A549 (cell line): ENCODE results near the gene RMRP. TPM values are rescaled to one million over a fixed set of nuclear protein-coding genes. Genes with fewer than 3 reads are reported as not detected.
A peak's percentile ranks its signal among the peaks of the same experiment; 100 is the strongest.

Experiments used
- ATAC-seq, 2 experiments: fragments of 200-7000 bp in 1 of 2; fragments of >200 bp in 1 of 2; cut with Nextera tagmentation in 1 of 2; cut with Tn5 transposase in 1 of 2; 3 replicates each; pipeline versions ENCODE4 v1.8.0 to v1.9.1; 2018 to 2020; ENCODE audit warnings: mild to moderate bottlenecking in 1 of 2, moderate library complexity in 1 of 2
- CTCF ChIA-PET: fragments of 300-600 bp; sonication (Branson Sonifier 250); formaldehyde crosslinking; extraction: SDS; loops from one replicate; lab custom pipeline; 2021; ENCODE audit warnings: antibody characterized with exemption, inconsistent platforms; lab: Yijun Ruan, JAX
- POLR2A ChIA-PET: fragments of 350-600 bp; formaldehyde crosslinking; extraction: SDS; loops from one replicate; lab custom pipeline; 2021; ENCODE audit warnings: antibody characterized with exemption, inconsistent platforms; lab: Yijun Ruan, JAX
- DNase-seq, 2 experiments: peaks; one replicate each; pipeline versions ENCODE4 v3.0.0 to v3.0.0-alpha.2; 2011 to 2016; ENCODE audit warnings: low read depth in 1 of 2, low spot score in 1 of 2
- FAIRE-seq: peaks from 2 replicates; lab custom pipeline; 2011; peaks lifted over from hg19 to GRCh38; lab: Jason Lieb, UNC
- H3K27ac ChIP-seq, 2 experiments: fragments of >200 bp; sonication (Bioruptor Twin); formaldehyde crosslinking; 3 replicates each; pipeline ENCODE4 v1.5.1; 2016 to 2017
- H3K4me1 ChIP-seq: fragments of >200 bp; sonication (Bioruptor Twin); formaldehyde crosslinking; 3 replicates; pipeline ENCODE4 v1.6.1; 2016
- H3K4me2 ChIP-seq: fragments of >200 bp; sonication (Bioruptor Twin); formaldehyde crosslinking; 3 replicates; pipeline ENCODE4 v1.6.1; 2016
- H3K4me3 ChIP-seq: fragments of >200 bp; sonication (Bioruptor Twin); formaldehyde crosslinking; 3 replicates; pipeline ENCODE4 v1.5.1; 2016
- H3K9me3 ChIP-seq: fragments of >200 bp; sonication (Bioruptor Twin); formaldehyde crosslinking; 3 replicates; pipeline ENCODE4 v1.6.1; 2016
- CEBPB ChIP-seq, 2 experiments: fragments of >200 bp in 1 of 2; sonication (Bioruptor Twin) in 1 of 2; formaldehyde crosslinking in 1 of 2; IDR thresholded peaks; 2 replicates each; pipeline ENCODE4 v1.6.1; 2012 to 2016
- EHF ChIP-seq: fragments of 250-450 bp; sonication (Bioruptor Pico); IDR thresholded peaks from 2 replicates; pipeline ENCODE4 v1.5.0; 2020; ENCODE audit warnings: mild to moderate bottlenecking
- EP300 ChIP-seq, 2 experiments: fragments of >200 bp; sonication (Bioruptor Twin); formaldehyde crosslinking; IDR thresholded peaks; 2 replicates in 1 of 2; 3 replicates in 1 of 2; pipeline ENCODE4 v1.6.1; 2016 to 2017
- ESRRA ChIP-seq: fragments of 150-350 bp; IDR thresholded peaks from 2 replicates; pipeline ENCODE4 v1.6.1; 2014; ENCODE audit warnings: mild to moderate bottlenecking, low read length, borderline replicate concordance
- FOSL2 ChIP-seq, 2 experiments: fragments of 450-650 bp in 1 of 2; fragments of >200 bp in 1 of 2; sonication (Bioruptor Twin) in 1 of 2; formaldehyde crosslinking; IDR thresholded peaks; 2 replicates each; pipeline versions ENCODE4 v1.5.0 to v1.6.1; 2016 to 2020; ENCODE audit warnings: mild to moderate bottlenecking in 1 of 2, moderate library complexity in 1 of 2
- FOXS1 ChIP-seq: fragments of 250-450 bp; sonication (Bioruptor Pico); IDR thresholded peaks from 2 replicates; pipeline ENCODE4 v1.5.0; 2020; ENCODE audit warnings: mild to moderate bottlenecking, moderate library complexity
- HOXA7 ChIP-seq: fragments of 250-450 bp; sonication (Bioruptor Pico); IDR thresholded peaks from 2 replicates; pipeline ENCODE4 v1.5.0; 2020; ENCODE audit warnings: mild to moderate bottlenecking, moderate library complexity
- JUNB ChIP-seq: fragments of >200 bp; sonication (Bioruptor Twin); formaldehyde crosslinking; IDR thresholded peaks from 2 replicates; pipeline ENCODE4 v1.6.1; 2016
- MAFK ChIP-seq: fragments of 450-650 bp; IDR thresholded peaks from 2 replicates; pipeline ENCODE4 v1.6.1; 2014; ENCODE audit not compliant: partially characterized antibody
- MYC ChIP-seq: IDR thresholded peaks from 2 replicates; pipeline ENCODE4 v1.6.1; 2012; ENCODE audit warnings: mild to moderate bottlenecking, inconsistent platforms, low read length, improper control_type of control experiment, borderline replicate concordance
- NPAS2 ChIP-seq: fragments of 250-450 bp; sonication (Bioruptor Pico); IDR thresholded peaks from 2 replicates; pipeline ENCODE4 v1.8.0; 2022; ENCODE audit warnings: mild to moderate bottlenecking, moderate library complexity, borderline replicate concordance
- SREBF2 ChIP-seq: fragments of 450-650 bp; IDR thresholded peaks from 2 replicates; pipeline ENCODE4 v1.6.1; 2014; ENCODE audit warnings: mild to moderate bottlenecking, moderate library complexity
- TFCP2L1 ChIP-seq: fragments of 250-450 bp; sonication (Bioruptor Pico); IDR thresholded peaks from 2 replicates; pipeline ENCODE4 v1.5.0; 2021; ENCODE audit warnings: mild to moderate bottlenecking
- ZSCAN20 ChIP-seq: fragments of 250-450 bp; sonication (Bioruptor Pico); IDR thresholded peaks from 2 replicates; pipeline ENCODE4 v1.8.0; 2022; ENCODE audit warnings: mild to moderate bottlenecking, moderate library complexity
- WGBS: methylation state at CpG from one replicate; pipeline ENCODE4 v1.1.6; 2017; ENCODE audit errors: missing lambda C conversion rate; 5-methylcytosine and 5-hydroxymethylcytosine counted together
- polyA plus RNA-seq, 4 experiments: library from polyadenylated mRNA; depleted of rRNA in 3 of 4; stranded (reverse); fragments of >200 nt; fragmentation: RNase III in 1 of 4; extraction: RNeasy Plus Mini Kit Qiagen cat#74134 plus additional on column Dnase treatment in 1 of 4; gene quantifications; 2 replicates in 3 of 4; 3 replicates in 1 of 4; pipeline ENCODE4 v1.2.3, GENCODE V29; 2011 to 2017
- TF ChIP-seq, protein P1 (sequence below): fragments of >200 bp; sonication (Bioruptor Twin); formaldehyde crosslinking; IDR thresholded peaks from 2 replicates; pipeline ENCODE4 v1.6.1; 2016
- TF ChIP-seq, protein P2 (sequence below): fragments of 150-350 bp; IDR thresholded peaks from 2 replicates; pipeline ENCODE4 v1.6.1; 2014; ENCODE audit warnings: low read depth, mild to moderate bottlenecking, low read length
- TF ChIP-seq, protein P3 (sequence below): fragments of >200 bp; sonication (Bioruptor Twin); formaldehyde crosslinking; IDR thresholded peaks from 3 replicates; pipeline ENCODE4 v1.6.1; 2016

RMRP gene
- polyA plus RNA-seq, 2 of the 4 experiments (the other 2 are of a cell fraction), result 80.2 TPM; not detected in 1

DNA sequence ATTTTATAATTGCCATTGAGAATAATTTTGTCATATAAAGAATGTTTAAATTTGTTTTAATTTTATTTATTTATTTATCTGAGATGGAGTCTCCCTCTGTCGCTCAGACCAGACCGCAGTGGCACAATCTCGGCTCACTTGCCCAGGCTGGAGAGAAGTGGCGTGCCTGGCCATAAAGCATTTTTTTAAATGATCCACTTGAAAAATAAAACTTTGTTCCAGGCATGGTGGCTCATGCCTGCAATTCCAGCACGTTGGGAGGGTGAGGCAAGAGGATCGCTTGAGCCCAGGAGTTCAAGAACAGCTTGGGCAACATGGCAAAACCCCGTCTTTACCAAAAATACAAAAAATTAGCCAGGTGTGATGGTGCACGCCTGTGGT lies 5.0 kb downstream of the RMRP start (continued):
- TF ChIP-seq, protein P1, sequence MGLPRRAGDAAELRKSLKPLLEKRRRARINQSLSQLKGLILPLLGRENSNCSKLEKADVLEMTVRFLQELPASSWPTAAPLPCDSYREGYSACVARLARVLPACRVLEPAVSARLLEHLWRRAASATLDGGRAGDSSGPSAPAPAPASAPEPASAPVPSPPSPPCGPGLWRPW, result no peak
- TF ChIP-seq ESRRA (no peak), SREBF2 (no peak), MYC (no peak), NPAS2 (CRISPR knock-in tag) (no peak)

DNA sequence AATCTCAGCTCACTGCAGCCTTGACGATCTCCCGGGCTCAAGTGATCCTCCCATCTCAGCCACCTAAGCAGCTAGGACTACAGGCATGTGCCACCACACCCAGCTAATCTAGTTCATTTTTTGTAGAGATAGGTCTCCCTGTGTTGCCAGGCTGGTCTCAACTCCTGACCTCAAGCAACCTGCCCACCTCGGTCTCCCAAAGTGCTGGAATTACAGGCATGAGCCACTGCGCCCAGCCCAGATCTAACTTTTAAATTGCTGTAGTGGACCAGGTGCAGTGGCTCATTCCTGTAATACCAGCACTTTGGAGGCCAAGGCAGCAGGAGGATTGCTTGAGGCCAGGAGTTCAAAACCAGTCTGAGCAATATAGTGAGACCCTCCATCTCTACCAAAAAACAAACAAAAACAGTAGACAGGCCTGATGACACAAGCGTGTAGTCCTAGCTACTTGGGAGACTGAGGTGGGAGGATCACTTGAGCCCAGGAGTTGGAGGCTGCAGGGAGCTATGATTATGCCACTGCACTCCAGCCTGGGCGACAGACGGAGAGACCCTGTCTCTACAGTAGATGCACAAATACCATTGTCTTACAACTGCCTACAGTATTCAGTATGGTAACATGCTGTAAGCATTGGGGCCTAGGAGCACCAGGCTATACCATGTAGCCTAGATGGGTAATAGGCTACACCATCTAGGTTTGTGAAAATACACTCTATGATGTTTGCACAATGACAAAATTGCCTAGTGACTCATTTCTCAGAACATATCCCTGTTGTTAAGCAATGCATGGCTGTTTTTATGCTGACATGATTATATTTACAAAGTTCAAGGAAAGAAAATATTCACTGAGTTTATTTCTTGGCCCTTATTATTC lies 5.6 kb downstream of the RMRP start:
- TF ChIP-seq CEBPB (IDR thresholded peaks at IDR 0.05) (peak; percentile 94), HOXA7 (CRISPR knock-in tag) (no peak), TFCP2L1 (CRISPR knock-in tag) (peak; percentile 50; the same call in 1 of the 2 replicates), MAFK (peak; percentile 100), FOSL2 (IDR thresholded peaks at IDR 0.05) (peak; percentile 81), FOSL2 (CRISPR knock-in tag; IDR thresholded peaks at IDR 0.05) (peak; percentile 96), JUNB (peak; percentile 62; the same call in 1 of the 2 replicates), SREBF2 (no peak)
- TF ChIP-seq, protein P1, result peak; percentile 23; the same call in 1 of the 2 replicates
- H3K4me3 ChIP-seq, result no peak overlapping the region
- peak; percentile 53 to 65; a peak in 5 of 6 replicates for ATAC-seq
- CTCF ChIA-PET, result interaction anchor here (0.9 to 1.0 kb wide), 2 partner anchors 43 to 87 kb away, joined by 4 to 6 read pairs; no protein-coding TSS in a partner anchor
- peak overlapping the region; percentile 73 for H3K4me2 ChIP-seq
- no peak for FAIRE-seq
- H3K27ac ChIP-seq, result peak overlapping the region; percentile 45 to 65; a peak in 5 of 6 replicates
- peaks cover 28% of the 10 kb centered on the region for H3K4me1 ChIP-seq
- H3K9me3 ChIP-seq, result no peaks in the 10 kb centered on the region
- DNase-seq, result peak in 1 of 2 experiments; percentile 75
- 63% methylated on average over 7 of the region's 7 CpGs for WGBS
- POLR2A ChIA-PET, result interaction anchor here (0.6 kb wide), 2 partner anchors 32 to 48 kb away, joined by 3 read pairs; no protein-coding TSS in a partner anchor

DNA sequence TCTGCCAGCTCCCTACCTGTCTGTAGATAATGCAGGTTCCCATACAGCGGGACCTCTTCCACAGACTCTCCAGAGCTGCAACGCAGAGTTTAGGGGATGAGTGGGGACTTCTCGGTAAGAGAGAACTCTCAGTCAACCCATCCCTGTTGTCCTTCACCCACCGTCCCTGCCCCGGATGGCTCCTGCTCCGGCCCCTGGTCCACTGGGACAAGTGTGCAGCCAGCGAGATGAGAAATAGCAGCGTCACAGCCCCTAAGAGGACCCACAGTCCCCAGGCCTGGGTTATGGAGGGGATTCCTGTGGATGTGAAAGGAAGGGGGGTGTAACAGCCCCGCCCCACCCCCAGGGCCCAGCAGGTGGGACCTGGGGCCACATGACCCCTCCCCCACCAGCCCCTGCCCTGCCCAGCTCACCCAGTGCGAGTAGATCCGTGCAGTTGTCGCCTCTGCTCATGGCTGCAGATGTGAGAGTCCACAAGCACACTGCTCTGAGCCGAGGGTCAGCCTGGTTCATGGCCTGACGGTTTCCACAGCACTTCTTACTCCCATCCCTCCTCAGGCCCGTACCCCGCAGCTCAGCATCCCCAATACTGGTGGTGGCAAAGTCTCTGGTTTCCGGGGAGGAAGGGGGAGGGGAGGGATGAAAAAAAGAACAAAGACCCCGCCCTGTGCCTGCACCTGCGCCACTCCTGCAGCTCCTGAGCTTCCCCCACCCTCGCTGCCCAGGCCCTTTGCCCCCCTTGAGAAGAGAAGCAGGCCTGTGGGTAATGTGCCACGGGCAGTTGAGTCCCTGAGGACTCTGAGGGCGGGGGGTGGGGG lies 7.3 kb downstream of the RMRP start, which contains the start of gene SIT1:
TSS of gene SIT1 (minus strand) at position 591 of the 818 bp plus-strand sequence. CDS start at position 513, 78 bp downstream.
- Histone ChIP-seq H3K27ac (peak within 1 kb of the TSS; percentile 45 to 65; a peak in 4 of 6 replicates), H3K4me2 (peak within 1 kb of the TSS; percentile 73; the same call in 2 of the 3 replicates), H3K4me3 (no peak within 1 kb of the TSS)
- no peak for DNase-seq
- POLR2A ChIA-PET, result no interaction called here
- no peak for FAIRE-seq
- TF ChIP-seq CEBPB (IDR thresholded peaks at IDR 0.05), result no peak
- TF ChIP-seq ZSCAN20 (CRISPR knock-in tag), result no peak
- TF ChIP-seq EHF (CRISPR knock-in tag), result no peak
- TF ChIP-seq, all 56 proteins: peak for 0
- WGBS, result 86% methylated on average over 18 of the region's 22 CpGs
- Histone ChIP-seq H3K9me3 (no peaks in the 10 kb centered on the region), H3K4me1 (peaks cover 30% of the 10 kb centered on the region)
- CTCF ChIA-PET, result interaction anchor here (1.1 to 5.9 kb wide), 4 partner anchors 10 to 46 kb away, joined by 3 to 135 read pairs (median 36); partner anchors contain the start of genes ARHGEF39, CCDC107 and RMRP
- no peak for ATAC-seq

DNA sequence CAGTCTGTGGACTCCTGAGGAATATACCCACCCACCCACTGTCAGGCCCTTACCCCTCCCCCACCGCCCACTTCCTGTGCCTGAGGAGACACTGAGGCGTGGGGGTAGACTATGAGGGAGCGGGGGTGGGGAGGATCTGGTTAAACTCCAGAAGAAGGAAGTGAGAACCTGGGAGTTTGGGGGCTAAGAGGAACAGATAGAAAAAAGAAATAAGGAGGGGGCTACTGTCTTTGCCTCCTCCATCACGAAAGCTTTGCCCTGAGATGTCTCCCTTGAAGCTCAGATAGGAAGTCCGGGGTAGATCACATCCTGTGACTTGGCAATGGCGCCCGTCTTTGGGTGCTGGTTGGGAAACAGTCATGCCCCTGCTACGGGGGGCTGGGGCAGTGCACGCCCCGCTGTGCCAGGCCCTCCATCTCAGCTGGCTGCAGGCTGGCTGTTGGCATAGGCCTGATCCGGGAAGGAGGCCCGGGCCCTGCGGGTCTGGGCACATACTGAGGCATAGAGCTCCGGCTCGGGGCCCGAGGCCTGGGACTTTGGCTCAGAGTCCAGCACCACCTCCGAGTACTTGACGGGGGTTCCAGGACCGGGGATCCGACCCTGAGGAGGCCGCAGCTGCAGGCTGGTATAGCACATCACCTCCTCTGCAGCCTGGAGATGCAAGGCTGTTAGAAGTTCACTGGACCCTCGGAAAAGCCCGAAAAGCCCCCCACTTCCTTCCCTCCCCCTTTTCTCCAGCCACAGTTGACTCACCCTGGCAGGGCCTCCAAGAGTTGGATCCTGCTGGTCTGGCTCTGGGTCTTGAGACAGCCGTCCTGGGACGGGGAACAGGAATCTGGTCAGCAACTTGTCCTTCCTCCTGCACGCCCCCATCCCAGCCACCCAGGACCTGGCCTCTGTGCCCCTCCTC lies 8.1 kb downstream of the RMRP start:
- Histone ChIP-seq H3K9me3 (no peaks in the 10 kb centered on the region), H3K4me1 (peaks cover 30% of the 10 kb centered on the region), H3K27ac (peak overlapping the region in 1 of 2 experiments; percentile 8; a peak in 1 of 6 replicates), H3K4me3 (no peak overlapping the region), H3K4me2 (no peak overlapping the region)
- no peak for FAIRE-seq
- ChIA-PET POLR2A (no interaction called here), CTCF (interaction anchor here (0.6 to 5.9 kb wide), 6 partner anchors 10 to 116 kb away, joined by 3 to 135 read pairs (median 8); partner anchors contain the start of genes ARHGEF39, CCDC107 and RMRP)
- DNase-seq, result no peak
- ATAC-seq, result no peak
- WGBS, result 89% methylated on average over 24 of the region's 26 CpGs
- TF ChIP-seq, protein P2, sequence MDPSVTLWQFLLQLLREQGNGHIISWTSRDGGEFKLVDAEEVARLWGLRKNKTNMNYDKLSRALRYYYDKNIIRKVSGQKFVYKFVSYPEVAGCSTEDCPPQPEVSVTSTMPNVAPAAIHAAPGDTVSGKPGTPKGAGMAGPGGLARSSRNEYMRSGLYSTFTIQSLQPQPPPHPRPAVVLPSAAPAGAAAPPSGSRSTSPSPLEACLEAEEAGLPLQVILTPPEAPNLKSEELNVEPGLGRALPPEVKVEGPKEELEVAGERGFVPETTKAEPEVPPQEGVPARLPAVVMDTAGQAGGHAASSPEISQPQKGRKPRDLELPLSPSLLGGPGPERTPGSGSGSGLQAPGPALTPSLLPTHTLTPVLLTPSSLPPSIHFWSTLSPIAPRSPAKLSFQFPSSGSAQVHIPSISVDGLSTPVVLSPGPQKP, result no peak
- no peak for TF ChIP-seq FOXS1 (CRISPR knock-in tag)
- TF ChIP-seq EP300 (IDR thresholded peaks at IDR 0.05), result no peak
- TF ChIP-seq, protein P3, sequence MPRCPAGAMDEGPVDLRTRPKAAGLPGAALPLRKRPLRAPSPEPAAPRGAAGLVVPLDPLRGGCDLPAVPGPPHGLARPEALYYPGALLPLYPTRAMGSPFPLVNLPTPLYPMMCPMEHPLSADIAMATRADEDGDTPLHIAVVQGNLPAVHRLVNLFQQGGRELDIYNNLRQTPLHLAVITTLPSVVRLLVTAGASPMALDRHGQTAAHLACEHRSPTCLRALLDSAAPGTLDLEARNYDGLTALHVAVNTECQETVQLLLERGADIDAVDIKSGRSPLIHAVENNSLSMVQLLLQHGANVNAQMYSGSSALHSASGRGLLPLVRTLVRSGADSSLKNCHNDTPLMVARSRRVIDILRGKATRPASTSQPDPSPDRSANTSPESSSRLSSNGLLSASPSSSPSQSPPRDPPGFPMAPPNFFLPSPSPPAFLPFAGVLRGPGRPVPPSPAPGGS, result no peak
